A375 (cell line): ENCODE results near the gene ABCB11. TPM values are rescaled to one million over a fixed set of nuclear protein-coding genes. Genes with fewer than 3 reads are reported as not detected.

Experiments used
- total RNA-seq: library from RNA; depleted of rRNA; stranded (reverse); fragments of >200 nt; shearing (Covaris generic); gene quantifications from 2 replicates; pipeline ENCODE4 v1.2.3, GENCODE V29; 2014; rRNA removed

ABCB11 gene
- not detected in 2 replicates for total RNA-seq

GRCh38 chr2:169031202-169031601, at the start of gene ABCB11:
Gene ABCB11 (minus strand): TSS chr2:169031324. CDS start chr2:169018125, 13,199 bp downstream.

DNA sequence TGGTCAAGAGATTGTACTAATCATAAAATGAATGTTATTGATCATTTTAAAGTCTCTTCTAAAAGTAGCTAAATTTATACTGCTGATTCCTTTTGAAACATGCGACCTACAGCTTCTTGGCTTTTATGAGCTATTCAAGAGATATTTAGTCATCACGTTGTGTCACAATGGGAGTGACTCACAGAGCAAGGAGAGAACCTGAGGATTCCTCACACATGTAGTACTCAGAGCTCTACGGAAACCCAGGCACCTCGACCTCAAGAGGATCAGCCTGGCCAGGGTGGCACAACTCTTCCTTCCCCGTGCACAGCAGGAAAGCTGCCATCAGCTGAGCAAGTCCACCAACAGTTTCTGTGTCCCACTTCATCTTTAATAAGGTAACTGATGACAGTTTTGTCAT, 38.2 kb upstream of the ABCB11 start, which contains the start of gene DHRS9:
TSS of gene DHRS9 (plus strand) at position 223 of the 400 bp plus-strand sequence. CDS start 12,019 bp downstream, outside the sequence.

GRCh38 chr2:168901003-168901402, 130.1 kb downstream of the ABCB11 start, which contains the start of gene G6PC2:
Gene G6PC2 (plus strand): TSS chr2:168901291. CDS start chr2:168901332, 41 bp downstream.

GRCh38 chr2:168890006-168890782, 140.9 kb downstream of the ABCB11 start, which contains the start of gene SPC25:
Gene SPC25 (minus strand): TSS chr2:168890430. CDS start chr2:168889519, 911 bp downstream.

Other genes with a start within 250 kb of the ABCB11 start
- gene NOSTRIN, start 228.7 kb downstream of the ABCB11 start, total RNA-seq = 0.50 TPM in 1 of 2 replicates, not detected in the other
- 5.1 and 9.7 TPM in 2 replicates for gene SPC25, start 140.9 kb downstream of the ABCB11 start, total RNA-seq
- not detected in 2 replicates for gene G6PC2, start 130.0 kb downstream of the ABCB11 start, total RNA-seq
- gene DHRS9, start 38.2 kb upstream of the ABCB11 start, total RNA-seq = not detected in 2 replicates